Type B pancreatic cell (in vitro differentiated cells): Measurements from ENCODE around the gene UBA52. TPM values are rescaled to one million over a fixed set of nuclear protein-coding genes. Genes with fewer than 3 reads are reported as not detected.
"Not testable (repeated sequence)": the region's sequence is repeated elsewhere in the genome, so short reads cannot be mapped to it uniquely, and the experiment has no call there.

Experiments
- DNase-seq: peaks from one replicate; pipeline ENCODE4 v3.0.0; 2021; ENCODE audit warnings: mixed read lengths; ENCODE audit not compliant: unreplicated experiment; ENCODE audit errors: extremely low spot score
- H3K27ac Mint-ChIP-seq: 2 replicates; pipeline ENCODE4 v1.8.0; 2021; ENCODE audit warnings: mild to moderate bottlenecking, mixed read lengths
- H3K27me3 Mint-ChIP-seq: 2 replicates; pipeline ENCODE4 v1.8.0; 2021; ENCODE audit warnings: mixed read lengths
- H3K36me3 Mint-ChIP-seq: 2 replicates; pipeline ENCODE4 v1.8.0; 2021; ENCODE audit warnings: mixed read lengths
- H3K4me1 Mint-ChIP-seq: one replicate; pipeline ENCODE4 v1.8.0; 2021; ENCODE audit warnings: mixed read lengths; ENCODE audit not compliant: unreplicated experiment
- H3K4me3 Mint-ChIP-seq: 2 replicates; pipeline ENCODE4 v1.8.0; 2021; ENCODE audit warnings: mild to moderate bottlenecking, mixed read lengths
- H3K9me3 Mint-ChIP-seq: 2 replicates; pipeline ENCODE4 v1.8.0; 2021; ENCODE audit warnings: mixed read lengths
- CTCF ChIP-seq: fragments of 200-600 bp; sonication (generic); conservative IDR thresholded peaks from 2 replicates; pipeline ENCODE4 v1.5.0; 2021; ENCODE audit warnings: antibody characterized with exemption, mild to moderate bottlenecking
- total RNA-seq: library from RNA; stranded (reverse); gene quantifications from 2 replicates; pipeline ENCODE4 v1.2.1, GENCODE V29; 2021; ENCODE audit warnings: low replicate concordance

UBA52 gene
- total RNA-seq, 1 donor from 2014 or later, result 1,126 TPM

- H3K9me3 Mint-ChIP-seq, result no peaks in the 10 kb centered on the region
- no peaks in the 10 kb centered on the region for H3K4me1 Mint-ChIP-seq
- no peaks in the 10 kb centered on the region for H3K27me3 Mint-ChIP-seq
- H3K4me3 Mint-ChIP-seq, result no peak overlapping the region
- H3K27ac Mint-ChIP-seq, result no peak overlapping the region
- H3K36me3 Mint-ChIP-seq, result peaks cover 8% of the 10 kb centered on the region
- no peak for TF ChIP-seq CTCF
- DNase-seq, result no peak
These were observed 34.2 kb upstream of the UBA52 start for GRCh38 chr19:18537431-18537830.

GRCh38 chr19:18538115-18538514 lies 33.5 kb upstream of the UBA52 start:
- Mint-ChIP-seq H3K9me3 (no peaks in the 10 kb centered on the region), H3K27ac (no peak overlapping the region), H3K4me1 (no peaks in the 10 kb centered on the region), H3K36me3 (peaks cover 8% of the 10 kb centered on the region), H3K27me3 (no peaks in the 10 kb centered on the region), H3K4me3 (no peak overlapping the region)
- no peak for DNase-seq
- no peak for TF ChIP-seq CTCF

- DNase-seq, result no peak
- Mint-ChIP-seq H3K9me3 (no peaks in the 10 kb centered on the region), H3K4me1 (no peaks in the 10 kb centered on the region), H3K36me3 (peaks cover 6% of the 10 kb centered on the region), H3K27ac (no peak overlapping the region), H3K4me3 (no peak overlapping the region), H3K27me3 (no peaks in the 10 kb centered on the region)
- TF ChIP-seq CTCF, result no peak
These were observed 32.3 kb upstream of the UBA52 start for GRCh38 chr19:18539372-18539771.

- not testable (repeated sequence) for DNase-seq, H3K27me3 Mint-ChIP-seq, H3K9me3 Mint-ChIP-seq, H3K27ac Mint-ChIP-seq, H3K36me3 Mint-ChIP-seq, H3K4me1 Mint-ChIP-seq
- peak overlapping the region; percentile 59 for H3K4me3 Mint-ChIP-seq
These were observed 31.5 kb upstream of the UBA52 start for GRCh38 chr19:18540200-18540599.

GRCh38 chr19:18541258-18541991 lies 30.2 kb upstream of the UBA52 start:
- peak overlapping the region; percentile 59 for H3K4me3 Mint-ChIP-seq
- no peaks in the 10 kb centered on the region for H3K27me3 Mint-ChIP-seq
- no peaks in the 10 kb centered on the region for H3K4me1 Mint-ChIP-seq
- no peak for DNase-seq
- H3K36me3 Mint-ChIP-seq, result peaks cover 4% of the 10 kb centered on the region
- no peak overlapping the region for H3K27ac Mint-ChIP-seq
- TF ChIP-seq CTCF, result no peak
- no peaks in the 10 kb centered on the region for H3K9me3 Mint-ChIP-seq

GRCh38 chr19:18541992-18542940 lies 29.4 kb upstream of the UBA52 start:
- Mint-ChIP-seq H3K27ac (peak overlapping the region; percentile 80), H3K4me1 (no peaks in the 10 kb centered on the region), H3K27me3 (no peaks in the 10 kb centered on the region), H3K36me3 (no peaks in the 10 kb centered on the region), H3K9me3 (no peaks in the 10 kb centered on the region), H3K4me3 (peak overlapping the region; percentile 89)
- DNase-seq, result no peak
- no peak for TF ChIP-seq CTCF
